Measurements from ENCODE around the gene PTMA.
"Not testable (repeated sequence)": the region's sequence is repeated elsewhere in the genome, so short reads cannot be mapped to it uniquely, and the experiment has no call there.

Gene PTMA

DNA sequence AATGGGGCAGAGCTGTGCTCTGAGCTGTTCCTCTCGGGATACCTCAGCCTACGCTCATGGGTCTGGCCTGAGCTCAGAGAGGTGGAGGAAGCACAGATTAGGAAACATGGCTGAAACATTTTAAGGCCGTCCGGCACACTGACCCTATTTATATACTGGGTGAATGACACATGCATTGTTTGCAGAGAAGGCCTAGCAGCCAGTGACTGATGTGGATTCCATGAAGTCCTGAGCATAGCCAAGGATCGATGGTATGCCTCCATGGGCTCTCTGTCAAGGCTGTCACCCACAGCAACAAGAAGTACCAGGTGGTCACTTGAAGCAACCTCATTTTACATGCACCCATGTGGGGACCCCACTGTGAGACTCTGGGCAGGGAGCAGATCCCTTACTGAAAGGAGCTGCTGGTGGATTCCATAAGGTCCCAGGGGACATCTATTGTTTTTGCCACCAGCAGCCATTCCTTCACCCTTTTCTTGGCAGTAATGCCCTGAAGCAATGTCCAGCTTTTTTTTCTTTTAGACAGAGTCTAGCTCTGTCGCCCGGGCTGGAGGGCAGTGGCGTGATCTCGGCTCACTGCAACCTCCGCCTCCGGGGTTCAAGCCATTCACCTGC, 8.4 kb downstream of the PTMA start:
- DNase-seq: no peak

DNA sequence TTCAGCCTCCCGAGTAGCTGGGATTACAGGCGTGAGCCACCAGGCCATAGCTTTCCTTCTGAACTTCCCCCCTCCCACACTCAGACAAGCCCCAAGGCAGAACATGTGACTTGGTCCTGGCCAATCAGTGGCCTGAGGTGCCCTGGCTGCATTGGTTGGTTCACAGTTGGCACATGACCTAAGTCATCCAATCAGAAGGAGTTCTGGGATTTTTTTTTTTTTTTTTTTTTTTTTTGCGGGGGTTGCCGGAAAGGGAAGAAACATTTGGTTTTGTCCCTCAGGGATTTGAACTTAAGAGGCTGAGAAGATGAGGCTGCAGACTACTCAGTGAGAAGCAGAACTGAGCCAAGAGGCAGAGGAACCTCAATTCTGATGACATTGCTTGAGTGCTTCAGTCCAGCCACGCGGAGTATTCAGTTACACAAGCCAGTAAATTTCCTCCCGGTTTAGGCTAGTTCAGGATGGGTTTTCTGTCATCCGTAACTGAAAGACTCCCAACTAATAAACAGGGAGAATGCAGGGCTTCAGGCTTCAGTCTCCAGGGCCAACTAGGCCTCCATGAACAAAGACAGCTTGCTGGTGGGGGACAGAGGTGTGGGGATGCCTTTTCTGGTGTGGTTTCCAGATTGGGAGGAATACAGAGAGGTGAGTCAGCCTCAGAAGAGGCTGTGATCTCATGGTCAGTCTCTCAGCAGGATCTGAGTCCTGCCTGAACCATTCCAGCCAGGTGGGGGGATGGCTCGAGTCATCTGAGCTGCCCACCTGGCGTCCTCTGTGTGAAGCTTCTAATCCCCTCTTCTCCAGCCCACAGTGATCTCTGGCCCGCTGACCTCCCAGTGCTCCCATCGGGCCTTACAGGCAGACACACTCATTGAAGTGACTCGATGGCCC, 9.2 kb downstream of the PTMA start:
- DNase-seq: peak in 2 of 3 experiments; percentile 18 to 37

DNA sequence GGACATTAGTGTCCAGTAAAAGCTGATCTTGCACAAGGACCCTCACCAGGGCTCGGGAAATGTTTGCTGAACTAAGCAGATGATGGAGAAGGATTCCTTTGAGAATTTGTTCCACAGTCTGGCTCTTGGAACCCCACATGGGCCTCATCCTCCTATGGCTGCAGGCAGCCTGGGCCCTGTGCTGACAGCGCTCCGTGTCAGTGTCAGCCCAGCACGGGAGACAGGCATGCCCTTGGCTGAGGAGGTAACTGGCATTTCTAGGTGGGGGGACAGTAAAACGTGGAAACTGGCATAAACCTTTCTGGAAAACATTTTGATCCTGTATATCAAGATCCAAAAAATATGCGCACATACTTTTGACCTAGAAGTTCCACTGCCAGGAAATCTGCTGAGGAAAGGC, 10.5 kb downstream of the PTMA start:
- no peak for DNase-seq

DNA sequence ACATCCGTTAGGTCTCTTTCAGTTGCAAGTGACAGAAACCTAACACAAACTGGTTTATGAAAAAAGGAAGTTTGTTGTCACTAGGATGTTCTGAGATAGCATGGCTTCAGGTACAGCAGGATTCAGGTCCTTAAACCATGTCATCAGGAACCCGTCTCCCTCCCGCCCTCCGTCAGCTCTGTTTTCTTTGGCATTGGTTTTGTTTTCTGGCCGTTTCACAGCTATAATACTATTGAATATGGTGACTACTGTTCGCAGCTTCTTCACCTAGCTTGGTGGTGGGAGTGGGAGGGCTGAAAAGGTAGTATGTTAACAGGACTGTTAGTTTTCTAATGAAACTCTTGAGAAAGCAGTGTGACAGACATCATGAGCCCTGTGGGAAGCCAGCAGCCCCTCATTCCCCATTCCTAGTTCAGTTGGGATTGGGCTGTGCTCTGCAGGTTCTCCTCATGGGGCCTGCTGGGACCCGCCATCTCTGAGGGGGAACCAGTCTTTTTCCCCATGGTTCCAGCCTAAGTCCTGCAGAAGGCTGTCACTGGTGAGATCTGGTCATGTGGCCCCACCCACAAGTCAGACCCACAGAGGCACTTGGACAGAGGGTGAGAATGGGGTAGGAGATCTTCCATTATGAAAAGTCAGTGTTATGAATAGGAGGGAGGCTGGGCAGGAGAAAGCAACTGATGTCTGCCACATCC, 12.1 kb downstream of the PTMA start:
- no peak for DNase-seq

DNA sequence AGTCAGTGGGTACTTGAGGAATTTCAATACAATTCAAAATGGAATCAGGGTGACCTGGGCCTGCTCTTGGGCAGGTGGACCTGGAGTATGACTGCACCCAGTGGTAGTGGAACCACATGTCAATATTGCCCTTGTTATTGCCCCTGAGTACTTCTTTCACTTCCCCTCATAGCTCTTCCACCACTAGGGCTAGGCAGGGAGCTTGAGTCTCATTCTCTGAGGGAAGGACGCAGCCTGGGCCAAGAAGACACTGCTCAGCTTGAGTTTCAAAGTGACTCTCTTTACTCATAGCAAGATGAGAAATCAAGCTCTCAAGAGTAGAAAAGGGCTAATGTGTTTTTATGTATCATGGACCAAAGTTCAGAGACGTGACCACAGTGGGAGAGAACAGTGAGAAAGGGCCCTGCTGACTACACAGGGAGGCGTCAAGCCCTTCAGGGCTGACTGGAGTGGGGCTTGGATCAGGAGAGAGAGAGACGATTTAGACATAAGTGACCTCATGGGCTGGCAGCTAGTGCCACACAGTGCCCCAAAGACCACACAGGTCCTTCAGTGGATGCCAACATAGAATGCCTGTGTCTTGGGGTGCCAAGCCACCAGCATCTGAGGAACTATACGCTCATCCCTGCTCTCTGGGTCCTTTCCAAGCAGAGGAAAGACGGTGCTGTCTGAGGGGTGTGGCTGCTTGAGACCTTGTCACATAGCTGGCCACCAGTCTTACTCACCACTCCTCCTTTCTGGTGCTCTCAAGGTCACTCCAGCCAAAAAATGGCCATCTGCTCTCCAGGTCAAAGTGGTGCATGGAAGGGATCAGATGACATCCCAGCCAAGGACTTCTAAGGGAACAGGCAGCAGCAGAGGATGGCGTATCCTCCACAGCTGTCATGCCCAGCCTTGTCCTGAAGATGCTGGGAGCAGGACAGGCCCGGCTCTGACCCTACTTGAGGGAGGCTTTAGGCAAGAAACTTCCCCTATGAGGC, 13.0 kb downstream of the PTMA start:
- DNase-seq: no peak

DNA sequence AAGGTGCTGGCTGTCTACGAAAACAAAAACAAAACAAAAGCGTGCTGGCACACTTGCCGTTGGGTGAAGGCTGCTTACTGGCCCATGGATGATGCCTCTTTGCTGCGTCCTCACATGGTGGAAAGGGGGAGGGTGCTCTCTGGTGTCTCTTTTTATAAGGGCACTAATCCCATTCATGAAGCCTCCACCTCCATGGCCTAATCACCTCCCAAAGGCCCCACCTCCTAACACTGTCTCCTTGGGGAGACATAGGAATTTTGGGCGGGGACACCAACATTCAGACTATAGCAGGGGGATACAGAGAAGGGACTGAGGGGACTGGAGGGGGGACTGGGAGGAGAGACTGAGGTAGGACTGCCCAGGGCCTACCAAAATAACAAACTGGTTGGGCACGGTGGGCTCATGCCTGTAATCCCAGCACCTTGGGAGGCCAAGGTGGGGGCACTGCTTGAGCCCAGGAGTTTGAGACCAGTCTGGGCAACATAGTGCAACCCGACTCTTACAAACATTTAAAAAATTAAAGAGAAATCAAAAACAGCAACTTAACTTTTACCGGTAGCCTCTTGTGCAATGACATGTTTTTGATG, 14.5 kb downstream of the PTMA start:
- DNase-seq: no peak

DNA sequence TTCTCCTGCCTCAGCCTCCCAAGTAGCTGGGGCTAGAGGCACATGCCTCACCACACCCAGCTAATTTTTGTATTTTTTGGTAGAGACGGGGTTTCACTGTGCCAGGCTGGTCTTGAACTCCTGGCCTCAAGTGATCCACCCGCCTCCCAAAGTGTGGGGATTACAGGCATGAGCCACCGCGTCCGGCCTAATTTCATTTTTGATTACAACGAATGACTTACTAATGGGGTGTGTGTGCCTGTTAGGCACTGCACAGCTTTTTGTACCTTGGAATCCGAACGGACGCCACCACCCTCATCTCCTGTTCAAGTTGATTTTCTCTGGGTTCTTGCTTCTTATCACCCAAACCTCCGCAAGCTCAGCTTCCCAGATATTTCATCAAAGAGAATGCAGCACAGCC, 17.2 kb downstream of the PTMA start:
- no peak for DNase-seq

DNA sequence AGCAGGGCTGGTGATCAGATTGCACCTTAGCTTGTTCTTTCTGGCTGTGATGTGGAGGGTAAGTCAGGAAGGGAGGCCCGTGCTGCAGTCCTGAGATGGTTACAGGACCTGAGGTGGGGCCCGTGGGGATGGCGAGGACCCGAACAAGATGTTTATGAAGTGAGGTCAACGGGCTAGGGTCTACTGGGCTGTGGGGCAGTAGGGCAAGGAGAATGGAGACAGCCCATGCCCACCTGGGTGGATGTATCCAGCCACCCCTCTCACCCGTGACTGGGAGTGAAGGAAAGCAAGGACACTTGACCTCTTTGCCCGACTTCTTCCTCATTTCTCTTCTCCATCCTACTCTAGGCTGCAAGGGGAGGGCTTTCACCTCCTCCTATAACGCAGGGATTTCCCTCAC, 18.0 kb downstream of the PTMA start:
- DNase-seq: no peak

DNA sequence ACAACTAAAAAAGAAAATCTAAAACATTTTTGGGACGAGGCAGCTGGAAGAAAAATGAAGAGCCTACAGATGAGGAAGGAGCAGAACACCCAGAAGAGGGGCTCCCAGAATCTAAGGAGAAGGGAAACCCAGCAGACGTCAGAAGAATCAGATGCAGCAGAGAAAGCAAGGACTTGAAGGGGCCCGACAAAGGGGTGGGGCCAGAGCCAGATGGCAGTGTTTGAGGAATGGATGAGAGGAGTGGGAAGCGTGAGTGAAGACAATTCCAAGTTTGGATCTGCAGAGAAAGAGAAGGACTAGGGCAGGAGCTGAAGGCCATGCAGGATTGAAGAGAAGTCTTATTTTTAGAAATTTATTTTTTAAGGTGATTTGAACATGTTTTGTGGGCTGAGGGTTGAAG, 19.3 kb downstream of the PTMA start:
- DNase-seq: no peak

DNA sequence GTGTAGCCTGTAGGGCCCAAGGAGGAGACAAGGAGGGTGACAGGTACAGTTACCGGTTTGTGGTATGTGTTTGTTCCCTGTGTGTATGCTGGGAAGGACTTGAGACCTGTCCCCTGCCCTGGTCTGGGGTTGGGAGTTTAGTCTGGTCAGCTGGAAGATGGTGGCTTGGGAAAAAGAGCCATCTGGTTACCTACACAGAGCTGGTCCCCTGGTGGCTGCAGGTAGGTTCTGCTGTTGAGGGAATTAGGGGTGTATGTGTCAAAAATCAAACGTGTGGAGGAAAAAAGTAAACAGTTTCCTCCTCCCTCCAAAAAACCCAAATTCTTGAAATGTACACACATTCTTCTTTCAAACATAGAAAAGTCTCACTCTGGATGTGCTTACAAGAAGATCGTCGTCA, 24.3 kb downstream of the PTMA start:
- no peak for DNase-seq

DNA sequence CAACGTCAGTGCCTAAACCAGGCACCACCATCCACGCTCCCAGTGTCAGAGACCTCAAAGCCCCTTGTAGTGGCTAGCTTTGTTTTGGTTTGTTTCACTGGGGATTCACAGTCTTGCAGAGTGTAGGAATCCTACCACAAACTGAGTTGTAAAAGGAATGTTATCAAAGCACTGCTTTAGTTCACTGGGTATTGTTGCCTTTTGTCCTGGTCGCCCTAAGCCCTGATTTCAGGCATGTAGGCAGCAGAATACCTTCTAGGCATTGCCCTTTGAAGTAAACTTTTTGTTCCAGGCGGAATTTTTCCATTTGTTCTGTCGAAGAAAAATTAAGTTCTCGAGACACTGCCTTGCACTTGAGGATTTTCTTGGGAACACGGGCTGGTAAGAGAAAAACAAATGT, 29.4 kb downstream of the PTMA start:
- no peak for DNase-seq

DNA sequence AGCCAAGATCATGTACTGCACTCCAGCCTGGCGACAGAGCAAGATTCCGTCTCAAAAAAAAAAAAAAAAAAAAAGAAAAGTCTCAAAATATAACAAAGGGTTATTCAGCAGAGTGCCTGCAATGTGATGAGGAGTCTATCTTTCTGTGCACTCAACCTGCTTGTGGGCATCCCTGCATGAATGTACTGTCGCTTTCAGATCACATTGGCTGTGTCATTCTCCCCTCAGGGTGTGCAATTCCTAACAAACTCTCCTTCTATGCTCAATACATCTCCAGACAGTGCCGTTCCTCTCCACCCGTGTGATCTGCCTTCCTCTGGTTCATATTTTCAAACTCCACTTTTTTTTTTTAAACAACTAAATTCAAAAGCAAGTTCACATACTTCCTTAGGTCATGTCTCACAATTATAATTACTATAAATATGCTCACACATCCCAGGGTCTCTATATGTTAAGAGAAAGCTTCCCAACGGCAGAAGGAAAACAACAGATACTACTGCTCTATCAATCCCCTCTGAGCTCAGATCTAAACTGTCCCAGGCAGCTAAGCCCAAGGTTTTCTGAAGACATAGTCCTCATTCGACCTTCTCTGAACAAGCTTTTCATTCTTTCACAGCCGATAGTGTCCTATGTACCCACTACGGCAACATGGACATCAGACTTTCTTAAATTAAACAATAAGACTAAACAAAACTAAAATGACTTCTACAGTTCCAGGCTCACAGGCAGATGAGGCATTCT, 35.2 kb downstream of the PTMA start:
- DNase-seq: no peak

DNA sequence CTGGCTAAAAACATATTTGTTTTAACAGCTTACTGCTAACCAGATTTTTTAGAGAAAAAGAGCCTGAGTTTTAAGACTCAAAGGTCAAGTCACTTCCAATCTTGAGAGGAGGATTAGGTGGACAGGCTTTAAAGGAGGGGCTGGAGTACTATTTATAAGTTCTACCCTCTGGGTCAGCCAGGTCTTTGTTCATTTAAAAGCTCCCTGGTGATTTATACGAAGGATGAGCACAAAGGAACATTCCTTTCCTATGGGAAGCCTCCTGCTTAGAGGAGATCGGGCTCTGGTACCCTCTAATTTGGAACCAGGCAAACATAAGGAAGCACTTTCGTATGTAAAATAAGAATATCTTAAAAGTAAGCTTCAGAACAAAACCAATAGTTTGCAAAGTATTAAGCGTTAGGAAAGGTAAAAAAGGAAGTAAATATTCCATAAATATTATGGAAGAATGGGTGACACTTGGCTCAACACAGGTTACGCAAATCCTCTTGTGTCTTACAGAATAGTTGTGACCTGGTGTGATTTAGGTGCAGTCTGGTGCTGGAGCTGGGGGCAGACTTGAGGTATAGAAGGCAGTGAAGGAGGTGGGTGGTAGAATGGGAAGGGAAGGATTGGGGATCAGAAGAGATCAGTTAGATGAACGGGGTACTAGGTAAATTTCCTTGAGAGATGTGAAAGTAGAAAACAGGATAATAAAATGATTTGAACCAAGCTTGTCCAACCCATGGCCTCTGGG, 37.1 kb downstream of the PTMA start:
- DNase-seq: no peak

DNA sequence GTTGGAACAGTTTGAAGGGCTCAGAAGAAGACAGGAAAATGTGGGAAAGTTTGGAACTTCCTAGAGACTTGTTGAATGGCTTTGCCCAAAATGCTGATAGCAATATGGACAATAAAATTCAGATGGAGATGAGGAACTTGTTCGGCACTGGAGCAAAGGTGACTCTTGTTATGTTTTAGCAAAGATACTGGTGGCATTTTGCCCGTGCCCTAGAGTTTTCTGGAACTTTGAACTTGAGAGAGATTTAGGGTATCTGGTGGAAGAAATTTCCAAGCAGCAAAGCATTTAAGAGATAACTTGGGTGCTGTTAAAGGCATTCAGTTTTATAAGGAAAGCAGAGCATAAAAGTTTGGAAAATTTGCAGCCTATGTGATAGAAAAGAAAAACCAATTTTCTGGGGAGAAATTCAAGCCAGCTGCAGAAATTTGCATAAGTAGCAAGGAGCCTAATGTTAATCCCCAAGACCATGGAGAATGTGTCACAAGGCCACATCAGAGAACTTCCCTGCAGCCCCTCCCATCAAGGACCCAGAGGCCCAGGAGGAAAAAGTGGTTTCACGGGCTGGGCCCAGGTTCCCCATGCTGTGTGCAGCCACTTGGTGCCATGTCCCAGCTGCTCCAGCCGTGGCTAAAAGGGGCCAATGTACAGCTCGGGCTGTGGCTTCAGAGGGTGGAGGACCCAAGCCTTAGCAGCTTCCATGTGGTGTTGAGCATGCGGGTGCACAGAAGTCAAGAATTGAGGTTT, 40.0 kb downstream of the PTMA start:
- not testable (repeated sequence) for DNase-seq

DNA sequence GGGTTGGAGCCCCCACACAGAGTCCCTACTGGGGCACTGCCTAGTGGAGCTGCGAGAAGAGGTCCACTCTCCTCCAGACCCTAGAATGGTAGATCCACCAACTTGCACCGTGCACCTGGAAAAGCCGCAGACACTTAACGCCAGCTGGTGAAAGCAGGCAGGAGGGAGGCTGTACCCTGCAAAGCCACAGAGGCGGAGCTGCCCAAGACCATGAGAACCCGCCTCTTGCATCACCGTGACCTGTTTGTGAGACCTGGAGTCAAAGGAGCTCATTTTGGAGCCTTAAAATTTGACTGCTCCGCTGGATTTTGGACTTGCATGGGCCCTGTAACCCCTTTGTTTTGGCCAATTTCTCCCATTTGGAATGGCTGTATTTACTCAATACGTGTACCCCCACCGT, 40.7 kb downstream of the PTMA start:
- DNase-seq: peak in 1 of 3 experiments; percentile 54

DNA sequence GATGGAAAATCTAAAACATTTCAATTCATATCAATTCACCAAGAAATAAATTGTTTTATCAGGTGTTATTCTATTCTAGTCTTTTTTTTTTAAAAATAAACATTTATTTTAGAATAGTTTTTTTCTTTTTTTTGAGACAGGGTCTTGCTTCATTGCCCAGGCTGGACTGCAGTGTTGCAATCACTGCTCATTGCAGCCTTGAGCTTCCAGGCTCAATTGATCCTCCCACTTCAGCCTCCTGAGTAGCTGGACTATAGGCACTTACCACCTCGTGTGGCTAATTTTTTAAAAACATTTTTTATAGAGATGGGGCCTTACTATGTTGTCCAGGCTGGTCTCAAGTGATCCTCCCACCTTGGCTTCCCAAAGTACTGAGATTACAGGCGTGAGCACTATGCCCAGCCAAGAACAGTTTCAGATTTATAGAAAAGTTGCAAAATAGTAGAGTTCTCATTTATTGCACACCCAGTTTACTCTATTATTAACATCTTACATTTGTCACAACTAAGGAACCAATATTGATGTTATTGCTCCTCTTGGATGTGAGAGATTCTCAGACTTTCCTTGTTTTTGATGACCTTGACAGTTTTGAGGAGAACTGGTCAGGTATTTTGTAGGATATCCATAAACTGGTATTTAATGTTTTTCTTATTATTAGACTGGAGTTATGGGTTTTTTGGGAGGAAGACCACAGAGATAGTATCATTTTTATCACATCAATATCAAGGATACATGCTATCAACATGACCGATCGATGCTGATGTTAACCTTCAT, 42.9 kb downstream of the PTMA start:
- DNase-seq: no peak

DNA sequence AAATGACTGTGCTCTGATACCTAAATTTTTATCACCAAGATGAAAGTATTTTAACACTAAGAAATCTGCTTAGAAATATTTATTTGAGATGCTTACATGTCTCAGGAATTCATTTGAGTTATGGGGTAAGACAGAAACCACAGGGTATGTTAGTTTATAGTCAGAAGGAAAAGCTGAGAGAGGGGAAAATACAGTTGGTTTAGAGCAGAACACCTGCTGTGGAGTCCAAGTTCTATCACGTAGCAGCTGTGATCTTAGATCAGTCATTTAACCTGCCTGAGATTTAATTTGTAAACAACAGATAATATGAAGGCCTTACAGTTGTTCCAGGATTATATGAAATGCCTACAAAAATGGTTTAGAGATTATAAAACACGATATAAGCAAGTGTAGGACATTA, 43.7 kb downstream of the PTMA start:
- DNase-seq: no peak

DNA sequence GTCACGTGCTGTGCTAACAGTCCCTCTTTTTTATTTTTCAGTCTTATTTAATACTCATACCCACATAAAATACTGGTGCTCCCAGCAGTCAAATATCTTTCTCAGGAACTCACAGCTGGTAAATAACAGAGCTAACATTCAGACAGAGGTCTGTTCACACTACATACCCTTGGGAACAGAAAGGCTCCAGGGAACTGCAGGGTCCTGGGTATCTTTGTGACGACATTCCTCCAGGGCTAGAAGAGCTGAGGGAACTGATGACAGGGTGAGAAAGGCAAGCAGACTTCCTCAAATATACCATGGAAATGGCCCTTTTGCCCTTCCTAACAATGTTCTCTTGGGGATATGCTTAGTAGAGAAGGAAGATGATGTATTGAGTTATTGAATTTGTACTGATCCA, 53.4 kb downstream of the PTMA start:
- no peak for DNase-seq

Measured in NCI-H1417 (cell line).